Activated CD4-positive, alpha-beta T cell treated with anti-CD3 and anti-CD28 coated beads, Interleukin-2, Interleukin-6, amounts not matched to agents 100 ng/mL and 50 ng/mL, durations not matched to agents 16 hours and 8 hours (primary cell): ENCODE results near the gene C2orf49.

Experiments
- DNase-seq: peaks from one replicate; pipeline ENCODE4 v3.0.0-alpha.2; 2020

C2orf49 gene

DNA sequence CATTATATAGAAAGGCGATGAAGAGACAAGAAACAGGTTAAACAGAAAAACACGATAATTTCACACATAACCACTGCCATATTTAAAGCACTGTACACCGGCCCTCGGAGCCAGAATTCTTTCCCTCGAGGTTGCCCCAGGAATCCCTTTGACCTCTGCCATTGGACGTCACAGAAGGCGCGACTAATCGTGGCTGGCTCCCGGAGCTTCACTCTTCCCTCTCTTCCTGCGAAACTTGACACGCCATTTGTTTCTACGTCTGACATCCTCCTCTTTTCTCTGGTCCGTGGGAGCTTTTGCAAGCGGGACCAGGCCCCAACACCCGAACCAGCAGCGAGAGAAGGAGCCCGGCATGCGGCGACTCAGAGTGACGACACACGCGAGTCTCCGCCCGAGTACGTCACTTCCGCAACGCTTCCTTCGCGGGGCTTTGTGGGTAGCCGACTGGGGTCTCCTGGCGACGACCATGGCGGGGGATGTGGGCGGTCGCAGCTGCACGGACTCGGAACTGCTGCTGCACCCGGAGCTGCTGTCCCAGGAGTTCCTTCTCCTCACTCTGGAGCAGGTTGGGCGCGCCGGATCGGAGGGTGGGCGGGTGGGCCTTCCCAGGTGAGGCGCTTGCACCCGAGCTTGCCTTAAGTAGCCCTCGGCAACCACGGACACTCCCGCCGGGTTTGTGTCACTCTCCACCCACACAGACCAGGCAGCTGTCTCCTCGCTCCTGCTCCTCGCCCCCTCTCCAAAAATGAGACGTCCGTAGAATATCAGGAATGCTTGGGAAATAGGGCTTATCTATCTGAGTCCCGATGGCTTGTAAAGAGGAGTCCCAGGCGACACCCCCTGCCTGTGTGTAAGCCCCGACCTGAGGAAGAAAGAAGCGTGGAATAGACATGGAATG lies at the start of gene C2orf49:
TSS of gene C2orf49 (plus strand) at position 419 of the 898 bp plus-strand sequence. CDS start at position 467, 48 bp downstream.
- peak; percentile 91 for DNase-seq

DNA sequence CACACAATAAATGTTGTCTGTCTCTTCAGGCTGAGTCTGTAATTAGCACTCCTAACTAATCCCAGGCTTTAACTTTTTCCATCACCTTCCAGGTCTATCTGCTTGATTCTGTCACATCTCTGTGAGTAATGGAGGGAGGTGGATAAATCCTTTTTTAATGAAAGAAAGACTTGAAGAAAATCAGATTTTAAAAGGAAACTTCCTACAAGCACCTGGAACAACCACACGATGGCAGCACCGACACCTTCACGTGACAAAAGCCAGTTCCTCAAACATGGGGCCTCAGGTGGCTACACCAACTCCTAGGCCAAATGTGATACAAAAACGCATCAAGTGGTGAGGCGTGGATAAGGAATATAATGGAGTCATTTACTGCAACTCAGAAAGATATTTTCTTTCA lies 49.6 kb upstream of the C2orf49 start:
- peak; percentile 37 for DNase-seq

DNA sequence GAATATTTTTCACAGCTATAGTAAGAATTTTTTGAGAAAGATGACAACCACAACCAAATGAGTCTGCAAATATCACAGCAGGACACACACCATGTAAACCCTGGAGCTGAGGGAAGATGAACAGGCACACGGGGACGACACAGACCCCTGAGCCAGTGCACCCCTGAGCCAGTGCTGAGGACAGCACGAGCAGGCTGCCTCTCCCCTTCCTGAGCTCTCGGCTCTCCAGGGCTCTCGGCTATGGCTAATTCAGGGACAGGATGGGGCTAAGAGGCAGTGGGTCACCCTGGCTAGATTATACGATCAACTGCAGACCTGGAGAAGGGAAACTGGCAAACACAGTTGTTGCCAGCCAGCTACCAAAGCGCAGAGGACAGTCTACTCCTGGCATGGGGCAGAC lies 49.2 kb upstream of the C2orf49 start:
- DNase-seq: no peak

- no peak for DNase-seq
Measured at GRCh38 chr2:105290981-105291660, 46.2 kb upstream of the C2orf49 start.

- DNase-seq: no peak
Measured at GRCh38 chr2:105291981-105292380, 45.4 kb upstream of the C2orf49 start.

DNA sequence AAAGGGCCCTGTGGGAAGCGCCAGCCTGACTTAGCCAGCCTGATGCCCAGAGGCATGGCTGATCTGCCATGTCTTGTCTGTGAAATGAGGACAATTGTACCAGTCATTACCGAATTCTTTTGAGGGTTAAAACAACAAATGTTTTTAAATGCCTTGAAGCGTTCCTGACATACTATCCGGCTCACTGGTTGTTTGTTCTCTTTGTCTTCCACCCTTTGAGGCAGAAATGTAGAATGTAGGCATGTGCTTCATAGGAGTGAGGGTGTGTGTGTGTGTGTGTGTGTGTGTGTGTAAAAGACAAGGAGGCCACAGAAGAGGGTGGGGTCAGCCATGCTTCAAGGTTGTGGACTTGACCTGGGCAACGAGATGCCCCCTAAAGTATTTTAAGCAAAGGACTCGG lies 43.3 kb upstream of the C2orf49 start:
- DNase-seq: no peak

GRCh38 chr2:105294844-105295481 lies 42.4 kb upstream of the C2orf49 start:
- peak; percentile 47 for DNase-seq

GRCh38 chr2:105296017-105296611 lies 41.2 kb upstream of the C2orf49 start:
- no peak for DNase-seq

- DNase-seq: no peak
Measured at GRCh38 chr2:105297216-105297615, 40.1 kb upstream of the C2orf49 start.

DNA sequence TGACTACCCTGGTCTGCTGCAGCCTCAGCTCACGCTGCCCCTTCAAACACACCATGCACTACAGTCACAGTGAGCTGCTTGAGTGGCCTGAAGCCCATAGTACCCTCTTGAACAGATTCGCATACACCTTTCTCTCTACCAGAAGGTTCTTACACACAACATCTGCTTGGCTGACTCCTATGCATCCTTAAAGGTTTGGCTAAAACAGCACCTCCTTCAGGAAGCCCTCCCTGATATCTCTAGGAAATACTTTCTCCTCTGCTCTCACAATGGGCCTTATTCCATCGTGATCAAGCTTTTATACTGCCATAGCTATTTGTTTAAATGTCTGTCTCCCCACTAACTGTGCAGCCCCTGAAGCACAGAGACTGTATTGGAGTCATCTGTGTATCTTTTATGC lies 39.3 kb upstream of the C2orf49 start:
- DNase-seq: no peak

GRCh38 chr2:105299290-105299689 lies 38.0 kb upstream of the C2orf49 start:
- no peak for DNase-seq

DNA sequence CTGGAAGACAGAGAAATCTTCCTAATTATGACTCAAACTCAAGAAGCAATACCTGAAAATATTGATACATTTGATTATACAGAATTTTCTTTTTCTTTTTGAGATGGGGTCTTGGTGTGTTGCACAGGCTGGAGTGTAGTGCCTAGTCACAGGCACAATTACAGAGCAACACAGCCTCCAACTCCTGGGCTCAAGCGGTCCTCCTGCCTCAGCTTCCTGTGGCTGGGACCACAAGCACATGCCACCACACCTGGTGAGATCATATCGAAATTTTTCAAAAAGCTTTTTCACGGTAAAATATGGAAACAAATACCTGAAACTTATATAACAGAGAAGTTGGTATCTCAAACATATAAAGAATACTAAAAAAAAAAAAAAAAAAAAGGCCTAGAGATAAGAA lies 35.7 kb upstream of the C2orf49 start:
- DNase-seq: peak; percentile 25

GRCh38 chr2:105307146-105307545 lies 30.2 kb upstream of the C2orf49 start:
- DNase-seq: no peak

DNA sequence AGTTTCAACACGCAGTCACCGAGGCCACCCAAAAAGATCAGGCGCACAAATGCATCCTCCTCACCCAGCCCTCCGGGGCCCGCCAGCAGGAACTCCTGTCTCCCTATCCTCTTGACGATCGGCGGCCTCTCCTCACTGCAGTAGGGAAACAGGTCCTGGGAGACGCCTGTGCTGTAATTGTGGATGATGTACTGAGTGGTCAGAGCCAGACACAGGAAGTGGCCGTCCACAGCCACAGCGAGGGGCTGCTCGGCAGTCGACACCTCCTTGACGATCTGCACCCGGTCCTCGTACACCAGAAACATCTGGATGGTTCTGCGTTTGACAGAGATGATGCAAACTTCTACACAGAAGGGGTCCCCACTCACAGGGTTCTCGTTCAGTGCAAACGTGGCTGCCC lies 29.8 kb upstream of the C2orf49 start:
- no peak for DNase-seq

DNA sequence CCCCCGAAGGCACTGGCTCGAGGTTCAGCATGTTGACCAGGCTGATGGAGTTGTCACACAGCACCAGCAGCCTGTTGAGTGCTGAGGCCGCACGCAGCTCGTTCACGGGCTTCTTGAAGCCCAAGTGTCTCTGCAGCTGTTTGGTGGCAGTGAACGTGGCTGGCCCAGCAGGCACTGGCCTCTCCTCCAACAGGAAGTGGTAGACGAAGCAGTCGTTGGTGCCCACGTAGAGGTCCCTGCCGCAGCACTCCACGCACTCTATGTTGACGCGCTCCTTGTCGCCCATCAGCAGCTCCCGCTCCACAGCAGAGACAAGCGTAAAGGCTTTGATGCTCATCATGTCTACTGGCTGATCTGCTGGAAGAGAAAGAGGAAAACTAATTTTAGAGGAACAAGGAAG lies 29.4 kb upstream of the C2orf49 start:
- no peak for DNase-seq

GRCh38 chr2:105308382-105309146 lies 28.8 kb upstream of the C2orf49 start:
- DNase-seq: no peak

DNA sequence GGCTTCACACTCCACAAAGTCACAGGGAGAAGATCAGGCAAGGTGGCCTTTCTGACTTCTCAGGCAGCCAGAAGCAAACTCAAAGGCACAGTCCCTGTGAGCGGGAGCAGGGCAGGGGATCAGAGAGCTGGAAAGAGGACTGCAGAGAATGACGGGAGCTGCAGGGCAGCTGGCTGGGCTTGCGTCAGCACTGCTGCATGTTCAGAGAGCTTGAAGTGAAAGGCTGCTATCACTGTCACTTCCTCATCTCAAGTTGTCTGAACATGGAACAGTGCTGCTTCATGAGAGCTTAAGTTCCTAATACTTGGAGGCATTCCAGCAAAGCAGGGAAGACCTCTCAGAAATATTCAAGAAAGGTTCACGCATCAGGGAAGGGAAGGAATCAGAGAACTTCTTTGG lies 28.2 kb upstream of the C2orf49 start:
- DNase-seq: no peak

GRCh38 chr2:105313877-105314276 lies 23.5 kb upstream of the C2orf49 start:
- DNase-seq: no peak

DNA sequence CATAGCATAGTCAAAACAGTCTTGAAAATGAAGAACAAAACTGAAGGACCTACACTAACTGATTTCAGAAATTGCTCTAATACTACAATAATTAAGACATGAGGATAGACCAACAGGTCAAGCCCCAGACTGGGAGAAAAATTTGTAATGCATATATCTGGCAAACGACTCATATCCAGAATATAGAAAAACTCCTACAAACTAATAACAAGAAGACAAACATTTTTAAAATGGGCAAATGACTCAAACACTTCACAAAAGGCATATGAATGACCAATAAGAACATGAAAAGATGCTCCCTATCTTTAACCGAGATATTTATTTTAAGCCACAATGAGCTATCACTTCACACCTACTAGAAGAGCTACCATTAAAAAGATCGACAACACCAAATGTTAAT lies 22.0 kb upstream of the C2orf49 start:
- DNase-seq: peak; percentile 40

GRCh38 chr2:105317937-105318336 lies 19.4 kb upstream of the C2orf49 start:
- DNase-seq: no peak

DNA sequence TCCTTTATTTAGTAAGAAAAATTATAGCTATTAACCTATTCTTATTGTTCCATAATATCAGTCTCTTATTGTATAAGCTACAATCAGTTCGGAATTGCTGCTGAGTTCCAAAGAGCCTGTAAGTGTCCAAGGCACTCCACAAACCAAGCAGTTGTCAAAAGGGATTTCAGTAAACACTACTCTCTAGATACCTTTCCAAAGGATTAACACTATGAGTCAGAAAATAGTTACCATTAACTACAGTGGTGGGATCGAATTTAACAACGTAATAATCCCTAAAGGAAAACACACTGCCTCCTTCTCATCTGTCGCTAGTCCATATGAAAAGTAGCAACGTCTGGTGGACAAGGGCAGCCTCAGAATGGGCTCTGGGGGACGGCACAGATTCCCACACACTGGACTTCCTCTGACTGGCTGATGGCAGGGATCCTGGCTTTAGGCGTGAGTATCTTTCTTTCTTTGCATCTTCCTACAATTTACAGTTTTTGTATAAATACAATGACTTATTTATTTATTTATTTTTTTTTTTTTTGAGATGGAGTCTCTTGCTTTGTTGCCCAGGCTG lies 16.6 kb upstream of the C2orf49 start:
- DNase-seq: no peak
